OCI-LY7 (cell line): ENCODE measurements around the gene SOX18. TPM values are rescaled to one million over a fixed set of nuclear protein-coding genes. Genes with fewer than 3 reads are reported as not detected.

Experiments
- BruUV-seq: library from RNA; stranded (reverse); fragments of 400-500 nt; replicated peaks from 2 replicates; lab custom pipeline; 2021; lab: Mats Ljungman, UMichigan
- CTCF ChIA-PET: fragments of 300-600 bp; sonication (Branson Sonifier 250); formaldehyde crosslinking; loops from one replicate; lab custom pipeline; 2022; ENCODE audit warnings: antibody characterized with exemption; ENCODE audit not compliant: unreplicated experiment; lab: Charles Lee
- POLR2A ChIA-PET: fragments of 300-600 bp; sonication (Branson Sonifier 250); formaldehyde crosslinking; loops from one replicate; lab custom pipeline; 2022; ENCODE audit warnings: antibody characterized with exemption; lab: Charles Lee
- DNase-seq: peaks from one replicate; pipeline ENCODE4 v3.0.0-alpha.2; 2015; ENCODE audit warnings: low spot score
- H2AFZ ChIP-seq: fragments of 200-600 bp; sonication (generic), shearing (Covaris generic); 2 replicates; pipeline ENCODE4 v1.6.1; 2014; ENCODE audit warnings: mild to moderate bottlenecking, antibody characterized with exemption, low read length, moderate library complexity
- H3K27ac ChIP-seq: fragments of 200-600 bp; sonication (generic); 2 replicates; pipeline ENCODE4 v1.5.1; 2014; ENCODE audit warnings: mixed run types, low read depth, mild to moderate bottlenecking, moderate library complexity, low read length, inconsistent platforms; ENCODE audit not compliant: poor library complexity, severe bottlenecking
- H3K36me3 ChIP-seq: fragments of 200-600 bp; sonication (generic); 2 replicates; pipeline ENCODE4 v1.6.1; 2014; ENCODE audit warnings: mild to moderate bottlenecking, antibody characterized with exemption, low read length, moderate library complexity, mixed read lengths; ENCODE audit not compliant: insufficient read depth
- H3K4me1 ChIP-seq: fragments of 200-600 bp; sonication (generic); 2 replicates; pipeline ENCODE4 v1.5.1; 2014; ENCODE audit warnings: mild to moderate bottlenecking, low read length; ENCODE audit not compliant: insufficient read depth, poor library complexity, severe bottlenecking
- H3K4me2 ChIP-seq: fragments of 200-600 bp; sonication (generic); 2 replicates; pipeline ENCODE4 v1.6.1; 2014; ENCODE audit warnings: mild to moderate bottlenecking, low read length
- H3K4me3 ChIP-seq: fragments of 200-600 bp; sonication (generic); 2 replicates; pipeline ENCODE4 v1.5.1; 2014; ENCODE audit warnings: mild to moderate bottlenecking, low read depth, low read length; ENCODE audit not compliant: poor library complexity, severe bottlenecking
- H3K79me2 ChIP-seq: fragments of 200-600 bp; sonication (generic); 2 replicates; pipeline ENCODE4 v1.6.1; 2016; ENCODE audit warnings: low read depth, mild to moderate bottlenecking, low read length, moderate library complexity, mixed read lengths; ENCODE audit not compliant: insufficient read depth
- H3K9me2 ChIP-seq: fragments of 200-600 bp; sonication (generic); 2 replicates; pipeline ENCODE4 v1.6.1; 2016; ENCODE audit warnings: mild to moderate bottlenecking, low read length, mixed read lengths; ENCODE audit not compliant: insufficient read depth
- H3K9me3 ChIP-seq: fragments of 200-600 bp; sonication (generic); 2 replicates; pipeline ENCODE4 v1.6.1; 2014; ENCODE audit warnings: mild to moderate bottlenecking, mixed run types, low read length, mixed read lengths
- H4K20me1 ChIP-seq: fragments of 200-600 bp; sonication (generic); 2 replicates; pipeline ENCODE4 v1.6.1; 2014; ENCODE audit warnings: mild to moderate bottlenecking, antibody characterized with exemption, low read length, moderate library complexity, mixed read lengths; ENCODE audit not compliant: insufficient read depth
- EZH2phosphoT487 ChIP-seq: fragments of 200-600 bp; sonication (generic); IDR thresholded peaks from 2 replicates; pipeline ENCODE4 v1.6.1; 2018; ENCODE audit warnings: low read depth, borderline replicate concordance, mild to moderate bottlenecking, mixed run types, antibody characterized with exemption, low read length, moderate library complexity, mixed read lengths
- intact Hi-C: fragments of 100-400 bp; cut with micrococcal nuclease; formaldehyde crosslinking; loops from one replicate; pipeline ENCODE4 v1.10.0; 2022; ENCODE audit not compliant: unreplicated experiment
- total RNA-seq, 2 experiments: library from RNA; depleted of rRNA in 1 of 2; stranded (reverse); fragments of >200 nt in 1 of 2; shearing (Covaris generic) in 1 of 2; gene quantifications; 2 replicates each; pipeline ENCODE4 v1.2.3, GENCODE V29; 2014 to 2022
- TF ChIP-seq, protein P1 (sequence below): fragments of 200-600 bp; sonication (generic); conservative IDR thresholded peaks from 2 replicates; pipeline ENCODE4 v1.5.1; 2014; ENCODE audit warnings: mild to moderate bottlenecking, antibody characterized with exemption, low read length, moderate library complexity, mixed read lengths

Gene SOX18
- total RNA-seq, 2 experiments from 2014 or later, result not detected

DNA sequence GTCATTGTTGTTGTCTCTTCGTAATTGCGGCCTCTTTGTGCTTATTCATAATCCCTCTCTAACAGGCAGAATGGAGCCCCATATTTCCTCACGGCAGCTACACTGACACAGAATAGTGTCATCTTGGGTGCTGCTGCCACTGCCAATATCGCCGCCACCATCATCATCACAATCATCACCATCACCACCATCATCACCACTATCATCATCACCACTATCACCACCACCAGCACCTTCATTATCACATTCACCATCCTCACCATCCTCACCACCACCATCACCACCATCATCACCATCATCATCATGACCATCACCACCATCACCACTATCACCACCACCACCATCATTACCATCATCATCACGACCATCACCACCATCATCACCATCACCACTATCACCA is 47.1 kb upstream of the SOX18 start:
- Histone ChIP-seq H4K20me1 (no peaks in the 10 kb centered on the region), H3K27ac (no peak overlapping the region), H3K4me2 (no peak overlapping the region), H3K4me3 (no peak overlapping the region), H3K9me2 (no peaks in the 10 kb centered on the region), H3K9me3 (no peaks in the 10 kb centered on the region), H3K79me2 (no peaks in the 10 kb centered on the region), H3K36me3 (no peaks in the 10 kb centered on the region), H3K4me1 (peaks cover 28% of the 10 kb centered on the region), H2AFZ (no peak overlapping the region)
- no peak for DNase-seq
- TF ChIP-seq, protein P1, sequence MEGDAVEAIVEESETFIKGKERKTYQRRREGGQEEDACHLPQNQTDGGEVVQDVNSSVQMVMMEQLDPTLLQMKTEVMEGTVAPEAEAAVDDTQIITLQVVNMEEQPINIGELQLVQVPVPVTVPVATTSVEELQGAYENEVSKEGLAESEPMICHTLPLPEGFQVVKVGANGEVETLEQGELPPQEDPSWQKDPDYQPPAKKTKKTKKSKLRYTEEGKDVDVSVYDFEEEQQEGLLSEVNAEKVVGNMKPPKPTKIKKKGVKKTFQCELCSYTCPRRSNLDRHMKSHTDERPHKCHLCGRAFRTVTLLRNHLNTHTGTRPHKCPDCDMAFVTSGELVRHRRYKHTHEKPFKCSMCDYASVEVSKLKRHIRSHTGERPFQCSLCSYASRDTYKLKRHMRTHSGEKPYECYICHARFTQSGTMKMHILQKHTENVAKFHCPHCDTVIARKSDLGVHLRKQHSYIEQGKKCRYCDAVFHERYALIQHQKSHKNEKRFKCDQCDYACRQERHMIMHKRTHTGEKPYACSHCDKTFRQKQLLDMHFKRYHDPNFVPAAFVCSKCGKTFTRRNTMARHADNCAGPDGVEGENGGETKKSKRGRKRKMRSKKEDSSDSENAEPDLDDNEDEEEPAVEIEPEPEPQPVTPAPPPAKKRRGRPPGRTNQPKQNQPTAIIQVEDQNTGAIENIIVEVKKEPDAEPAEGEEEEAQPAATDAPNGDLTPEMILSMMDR, result no peak
- TF ChIP-seq EZH2phosphoT487, result no peak
- ChIA-PET CTCF (no interaction called here), POLR2A (no interaction called here)
- intact Hi-C loops, result no loop called here
- no TSS peak for BruUV-seq

DNA sequence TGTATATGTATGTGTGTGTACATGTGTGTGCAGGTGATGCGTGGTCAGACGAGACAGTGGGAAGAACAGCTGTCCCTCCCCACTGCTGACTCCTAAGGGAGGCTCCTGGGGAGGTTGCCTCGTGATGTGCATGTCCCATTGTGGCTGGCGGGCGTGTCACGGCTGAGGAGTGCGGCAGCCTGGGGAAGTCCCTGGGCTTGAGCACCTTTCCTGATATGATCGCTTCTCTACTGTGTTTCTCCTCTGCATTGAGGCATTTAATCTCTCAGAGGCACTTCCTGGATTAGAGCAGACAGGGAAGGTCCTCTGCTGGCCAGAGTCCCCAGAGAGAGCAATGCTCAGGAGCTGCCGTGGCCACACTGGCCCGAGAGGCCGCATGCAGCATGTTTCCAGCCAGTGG is 46.5 kb upstream of the SOX18 start:
- no peak overlapping the region for H2AFZ ChIP-seq
- H4K20me1 ChIP-seq, result no peaks in the 10 kb centered on the region
- H3K4me1 ChIP-seq, result peaks cover 22% of the 10 kb centered on the region
- no TSS peak for BruUV-seq
- CTCF ChIA-PET, result no interaction called here
- no peak for DNase-seq
- H3K4me3 ChIP-seq, result no peak overlapping the region
- no peak overlapping the region for H3K4me2 ChIP-seq
- intact Hi-C loops, result no loop called here
- H3K27ac ChIP-seq, result no peak overlapping the region
- POLR2A ChIA-PET, result no interaction called here
- H3K36me3 ChIP-seq, result no peaks in the 10 kb centered on the region
- TF ChIP-seq EZH2phosphoT487, result no peak
- TF ChIP-seq, protein P1, result no peak
- H3K79me2 ChIP-seq, result no peaks in the 10 kb centered on the region
- H3K9me3 ChIP-seq, result no peaks in the 10 kb centered on the region
- H3K9me2 ChIP-seq, result no peaks in the 10 kb centered on the region

DNA sequence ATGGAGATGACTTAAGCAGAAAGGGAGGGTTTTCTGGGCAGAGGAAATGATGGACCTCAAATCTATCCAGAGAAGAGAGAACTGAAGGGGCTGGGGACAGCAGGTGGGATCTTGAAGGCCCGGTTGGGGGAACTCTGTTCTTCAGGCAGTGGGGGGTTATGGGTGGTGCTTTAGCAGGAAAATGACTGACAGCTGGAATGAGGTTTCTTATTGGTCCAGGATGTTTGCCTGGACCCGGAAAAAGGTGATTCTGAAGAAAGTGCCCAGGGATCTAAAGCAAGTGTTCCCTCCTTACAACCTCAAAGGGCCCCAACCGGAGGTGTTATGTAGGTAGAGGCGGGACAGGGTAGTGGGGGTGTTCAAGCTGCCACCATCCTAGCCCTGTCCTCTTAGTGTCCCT is 46.0 kb upstream of the SOX18 start:
- Histone ChIP-seq H3K79me2 (no peaks in the 10 kb centered on the region), H3K9me2 (no peaks in the 10 kb centered on the region), H2AFZ (no peak overlapping the region), H4K20me1 (no peaks in the 10 kb centered on the region), H3K27ac (no peak overlapping the region), H3K4me3 (no peak overlapping the region), H3K36me3 (no peaks in the 10 kb centered on the region), H3K4me2 (no peak overlapping the region), H3K9me3 (no peaks in the 10 kb centered on the region), H3K4me1 (peaks cover 17% of the 10 kb centered on the region)
- DNase-seq, result no peak
- BruUV-seq, result no TSS peak
- TF ChIP-seq, protein P1, result no peak
- no peak for TF ChIP-seq EZH2phosphoT487
- ChIA-PET POLR2A (no interaction called here), CTCF (no interaction called here)
- intact Hi-C loops, result no loop called here
